ENCODE data around the gene FOXP3. TPM values are rescaled to one million over a fixed set of nuclear protein-coding genes. Genes with fewer than 3 reads are reported as not detected.

The FOXP3 gene
- total RNA-seq, 1 experiment from 2014 or later, result 0.68 TPM

- no CpG with 5 or more reads among the region's 8 CpGs for WGBS (ENCODE audit: extremely low coverage, insufficient read length, low lambda C conversion rate)
- Histone ChIP-seq H3K9ac (ENCODE audit: extremely low read depth, insufficient read length, low read length) (no peak overlapping the region), H3K14ac (ENCODE audit: insufficient read depth, low read length) (no peak overlapping the region), H3K9me3 (ENCODE audit: control insufficient read depth, low read depth, low read length) (peaks cover 22% of the 10 kb centered on the region), H2BK5ac (ENCODE audit: insufficient read length, low read length) (no peak overlapping the region), H3K23me2 (ENCODE audit: insufficient read length, low read depth, low read length, poor library complexity, severe bottlenecking) (no peaks in the 10 kb centered on the region), H4K91ac (ENCODE audit: insufficient read length, low read depth, low read length) (no peak overlapping the region), H3T11ph (ENCODE audit: low read length) (no peak overlapping the region), H2AK5ac (ENCODE audit: insufficient read length, low read length) (no peak overlapping the region), H2BK15ac (ENCODE audit: low read depth, low read length) (no peak overlapping the region), H3K27me3 (ENCODE audit: insufficient read depth, low read length) (no peaks in the 10 kb centered on the region), H2BK12ac (ENCODE audit: insufficient read length, low read depth, low read length) (no peak overlapping the region), H4K20me1 (ENCODE audit: control insufficient read depth, insufficient read depth, insufficient read length) (no peaks in the 10 kb centered on the region), H2AFZ (ENCODE audit: low read length) (no peak overlapping the region), H3K79me2 (ENCODE audit: insufficient read depth, low read length) (no peaks in the 10 kb centered on the region), H3K27ac (ENCODE audit: insufficient read length, low read depth, low read length) (no peak overlapping the region), H3K79me1 (ENCODE audit: insufficient read depth, low read depth, low read length, poor library complexity, severe bottlenecking) (no peaks in the 10 kb centered on the region), H3K23ac (ENCODE audit: insufficient read length, low read depth, low read length) (no peak overlapping the region), H4K5ac (ENCODE audit: insufficient read length, low read depth, low read length) (no peak overlapping the region), H4K8ac (replicated peaks; ENCODE audit: insufficient read length, low read depth, low read length) (no peak overlapping the region), H3K4me2 (ENCODE audit: insufficient read depth, insufficient read length, low read length) (no peak overlapping the region), H2BK120ac (ENCODE audit: low read depth, low read length, poor library complexity, severe bottlenecking) (no peak overlapping the region), H3K18ac (ENCODE audit: insufficient read length, low read depth, low read length) (no peak overlapping the region), H3K4me1 (ENCODE audit: insufficient read depth, low read length) (no peaks in the 10 kb centered on the region), H3K56ac (ENCODE audit: insufficient read length, low read depth, low read length) (no peak overlapping the region), H3K4ac (ENCODE audit: low read depth, low read length) (no peak overlapping the region), H2BK20ac (ENCODE audit: low read depth, low read length, poor library complexity, severe bottlenecking) (no peak overlapping the region)
- Mint-ChIP-seq H3K4me3 (no peak overlapping the region), H3K36me3 (ENCODE audit: insufficient read depth in 1 of 3, low read depth in 3 of 3) (peaks cover 0 to 6% (median 4%) of the 10 kb centered on the region in 3 experiments; a peak in 2 of 7 replicates), H3K27ac (no peak overlapping the region), H3K4me1 (peaks cover 0 to 18% of the 10 kb centered on the region in 2 experiments; a peak in 2 of 4 replicates), H3K9me3 (peaks cover 58 to 83% of the 10 kb centered on the region in 2 experiments), H3K27me3 (ENCODE audit: low read depth) (peaks cover 4% of the 10 kb centered on the region)
- DNase-seq, result no peak
- TF ChIP-seq CTCF (conservative IDR thresholded peaks at IDR 0.05), result no peak
Observed at GRCh38 chrX:49206543-49206942, 58.0 kb downstream of the FOXP3 start.
